ENCODE data around the gene RAB11FIP2. TPM values are rescaled to one million over a fixed set of nuclear protein-coding genes. Genes with fewer than 3 reads are reported as not detected.
A peak's percentile ranks its signal among the peaks of the same experiment; 100 is the strongest.

RAB11FIP2 gene
- total RNA-seq, 1 experiment from 2014 or later, result 4.4 TPM

GRCh38 chr10:117964536-117964935 lies 82.2 kb downstream of the RAB11FIP2 start:
- no peak for DNase-seq
- no peaks in the 10 kb centered on the region for H3K9me2 ChIP-seq (replicated peaks; ENCODE audit: low read length)
- no peaks in the 10 kb centered on the region for H3K36me3 ChIP-seq (ENCODE audit: low read depth, low read length)
- no peak overlapping the region for H3K4me2 ChIP-seq (ENCODE audit: low read length)
- H3K9me3 ChIP-seq (ENCODE audit: low read length), result no peaks in the 10 kb centered on the region
- H3K27ac ChIP-seq (ENCODE audit: low read length), result no peak overlapping the region
- H3K27me3 ChIP-seq (ENCODE audit: low read length), result no peaks in the 10 kb centered on the region
- H3K4me3 ChIP-seq (ENCODE audit: low read length), result no peak overlapping the region
- POLR2A ChIA-PET (ENCODE audit: unreplicated experiment), result no interaction called here
- H3K79me2 ChIP-seq (ENCODE audit: low read length), result no peaks in the 10 kb centered on the region
- no peaks in the 10 kb centered on the region for H3K4me1 ChIP-seq (ENCODE audit: insufficient read depth, low read length)
- no peak overlapping the region for H2AFZ ChIP-seq (ENCODE audit: low read length)
- H4K20me1 ChIP-seq (ENCODE audit: low read length), result no peaks in the 10 kb centered on the region
- ATAC-seq, result no peak; the same call in 1 of the 2 replicates
- no TSS peak for BruUV-seq (replicated peaks)
- H3K9ac ChIP-seq (ENCODE audit: low read length), result no peak overlapping the region
- TF ChIP-seq EZH2 (IDR thresholded peaks at IDR 0.05; ENCODE audit: low read length, unreplicated experiment) (no peak), EZH2phosphoT487 (IDR thresholded peaks at IDR 0.05; ENCODE audit: borderline replicate concordance, low read length) (no peak)
- TF ChIP-seq, protein P1, sequence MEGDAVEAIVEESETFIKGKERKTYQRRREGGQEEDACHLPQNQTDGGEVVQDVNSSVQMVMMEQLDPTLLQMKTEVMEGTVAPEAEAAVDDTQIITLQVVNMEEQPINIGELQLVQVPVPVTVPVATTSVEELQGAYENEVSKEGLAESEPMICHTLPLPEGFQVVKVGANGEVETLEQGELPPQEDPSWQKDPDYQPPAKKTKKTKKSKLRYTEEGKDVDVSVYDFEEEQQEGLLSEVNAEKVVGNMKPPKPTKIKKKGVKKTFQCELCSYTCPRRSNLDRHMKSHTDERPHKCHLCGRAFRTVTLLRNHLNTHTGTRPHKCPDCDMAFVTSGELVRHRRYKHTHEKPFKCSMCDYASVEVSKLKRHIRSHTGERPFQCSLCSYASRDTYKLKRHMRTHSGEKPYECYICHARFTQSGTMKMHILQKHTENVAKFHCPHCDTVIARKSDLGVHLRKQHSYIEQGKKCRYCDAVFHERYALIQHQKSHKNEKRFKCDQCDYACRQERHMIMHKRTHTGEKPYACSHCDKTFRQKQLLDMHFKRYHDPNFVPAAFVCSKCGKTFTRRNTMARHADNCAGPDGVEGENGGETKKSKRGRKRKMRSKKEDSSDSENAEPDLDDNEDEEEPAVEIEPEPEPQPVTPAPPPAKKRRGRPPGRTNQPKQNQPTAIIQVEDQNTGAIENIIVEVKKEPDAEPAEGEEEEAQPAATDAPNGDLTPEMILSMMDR (conservative IDR thresholded peaks at IDR 0.05; ENCODE audit: low read depth, low read length), result no peak
- intact Hi-C loops (cut with micrococcal nuclease), result no loop called here
- no peaks in the 10 kb centered on the region for H3F3A ChIP-seq (ENCODE audit: low read length, unreplicated experiment)
- CTCF ChIA-PET, result no interaction called here

- Histone ChIP-seq H3F3A (ENCODE audit: low read length, unreplicated experiment) (no peaks in the 10 kb centered on the region), H3K36me3 (ENCODE audit: low read depth, low read length) (no peaks in the 10 kb centered on the region), H3K4me3 (ENCODE audit: low read length) (no peak overlapping the region), H2AFZ (ENCODE audit: low read length) (no peak overlapping the region), H3K79me2 (ENCODE audit: low read length) (no peaks in the 10 kb centered on the region), H3K9ac (ENCODE audit: low read length) (no peak overlapping the region), H3K4me1 (ENCODE audit: insufficient read depth, low read length) (no peaks in the 10 kb centered on the region), H3K27me3 (ENCODE audit: low read length) (no peaks in the 10 kb centered on the region), H3K9me3 (ENCODE audit: low read length) (no peaks in the 10 kb centered on the region), H3K9me2 (replicated peaks; ENCODE audit: low read length) (no peaks in the 10 kb centered on the region), H4K20me1 (ENCODE audit: low read length) (no peaks in the 10 kb centered on the region), H3K27ac (ENCODE audit: low read length) (no peak overlapping the region), H3K4me2 (ENCODE audit: low read length) (no peak overlapping the region)
- DNase-seq (peak; percentile 11), ATAC-seq (no peak)
- TF ChIP-seq EZH2phosphoT487 (IDR thresholded peaks at IDR 0.05; ENCODE audit: borderline replicate concordance, low read length) (no peak), EZH2 (IDR thresholded peaks at IDR 0.05; ENCODE audit: low read length, unreplicated experiment) (no peak)
- TF ChIP-seq, protein P1 (conservative IDR thresholded peaks at IDR 0.05; ENCODE audit: low read depth, low read length), result no peak
- ChIA-PET CTCF (no interaction called here), POLR2A (ENCODE audit: unreplicated experiment) (no interaction called here)
- intact Hi-C loops (cut with micrococcal nuclease), result no loop called here
- BruUV-seq (replicated peaks), result no TSS peak
Measured at GRCh38 chr10:117960345-117960935, 86.3 kb downstream of the RAB11FIP2 start.

DNA sequence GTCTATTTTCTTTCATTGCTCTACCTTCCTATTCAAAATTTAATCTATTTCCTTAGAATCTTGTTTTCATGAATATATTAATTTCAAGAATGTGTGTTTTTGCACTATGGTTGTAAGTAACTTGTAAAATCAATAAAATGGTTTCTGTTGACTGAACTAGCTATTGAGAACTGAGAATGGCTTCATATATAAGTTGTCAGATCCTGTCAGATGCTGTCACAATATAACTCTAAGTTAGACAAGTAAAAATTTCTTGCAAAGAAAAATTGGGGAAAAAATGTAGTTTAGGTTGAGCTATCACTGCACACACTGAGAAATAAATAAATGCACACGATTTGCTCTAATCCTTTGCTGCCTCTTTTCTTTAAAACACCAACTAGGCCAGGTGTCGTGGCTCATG lies 89.8 kb downstream of the RAB11FIP2 start:
- intact Hi-C loops (cut with micrococcal nuclease), result no loop called here
- no peak overlapping the region for H3K4me2 ChIP-seq (ENCODE audit: low read length)
- H3K9me2 ChIP-seq (replicated peaks; ENCODE audit: low read length), result no peaks in the 10 kb centered on the region
- no peaks in the 10 kb centered on the region for H3K79me2 ChIP-seq (ENCODE audit: low read length)
- no TSS peak for BruUV-seq (replicated peaks)
- H4K20me1 ChIP-seq (ENCODE audit: low read length), result no peaks in the 10 kb centered on the region
- no peak overlapping the region for H3K27ac ChIP-seq (ENCODE audit: low read length)
- no peaks in the 10 kb centered on the region for H3K9me3 ChIP-seq (ENCODE audit: low read length)
- ATAC-seq, result no peak
- H2AFZ ChIP-seq (ENCODE audit: low read length), result no peak overlapping the region
- no peak overlapping the region for H3K9ac ChIP-seq (ENCODE audit: low read length)
- no peaks in the 10 kb centered on the region for H3K4me1 ChIP-seq (ENCODE audit: insufficient read depth, low read length)
- no peaks in the 10 kb centered on the region for H3F3A ChIP-seq (ENCODE audit: low read length, unreplicated experiment)
- H3K27me3 ChIP-seq (ENCODE audit: low read length), result no peaks in the 10 kb centered on the region
- POLR2A ChIA-PET (ENCODE audit: unreplicated experiment), result no interaction called here
- TF ChIP-seq, protein P1 (conservative IDR thresholded peaks at IDR 0.05; ENCODE audit: low read depth, low read length), result no peak
- TF ChIP-seq EZH2 (IDR thresholded peaks at IDR 0.05; ENCODE audit: low read length, unreplicated experiment) (no peak), EZH2phosphoT487 (IDR thresholded peaks at IDR 0.05; ENCODE audit: borderline replicate concordance, low read length) (no peak)
- no peak for DNase-seq
- CTCF ChIA-PET, result no interaction called here
- H3K36me3 ChIP-seq (ENCODE audit: low read depth, low read length), result no peaks in the 10 kb centered on the region
- H3K4me3 ChIP-seq (ENCODE audit: low read length), result no peak overlapping the region
